IPS DF 6.9 (cell line): Measurements from ENCODE around the gene NCBP3.

Experiments used
- DNase-seq: peaks from one replicate; pipeline ENCODE4 v3.0.0-alpha.2; 2013; ENCODE audit warnings: low read depth, low spot score
- H3K27ac ChIP-seq: one replicate; pipeline ENCODE4 v1.5.1; 2013; ENCODE audit warnings: low read length, control low read depth
- H3K27me3 ChIP-seq: 2 replicates; pipeline ENCODE4 v1.6.1; 2013; ENCODE audit warnings: mild to moderate bottlenecking, low read length; ENCODE audit not compliant: control insufficient read depth, insufficient read depth
- H3K36me3 ChIP-seq: 2 replicates; pipeline ENCODE4 v1.6.1; 2013; ENCODE audit warnings: low read length; ENCODE audit not compliant: control insufficient read depth, insufficient read depth
- H3K4me1 ChIP-seq: 2 replicates; pipeline ENCODE4 v1.6.1; 2013; ENCODE audit warnings: low read length; ENCODE audit not compliant: control insufficient read depth, insufficient read depth
- H3K4me3 ChIP-seq: 2 replicates; pipeline ENCODE4 v1.5.1; 2013; ENCODE audit warnings: mild to moderate bottlenecking, low read length
- H3K9me3 ChIP-seq: 2 replicates; pipeline ENCODE4 v1.6.1; 2013; ENCODE audit warnings: low read length, inconsistent platforms; ENCODE audit not compliant: control insufficient read depth, insufficient read depth
- WGBS: extraction: QIAGEN DNeasy Blood & Tissue Kit; methylation state at CpG from one replicate; pipeline ENCODE4 v1.1.7; 2013; ENCODE audit warnings: mixed read lengths, missing lambda C conversion rate; ENCODE audit not compliant: insufficient read length, insufficient coverage; 5-methylcytosine and 5-hydroxymethylcytosine counted together

NCBP3 gene

GRCh38 chr17:3755335-3756030 lies 90.6 kb downstream of the NCBP3 start:
- H3K27ac ChIP-seq, result no peak overlapping the region
- no peaks in the 10 kb centered on the region for H3K27me3 ChIP-seq
- no CpG with 5 or more reads among the region's 20 CpGs for WGBS
- no peaks in the 10 kb centered on the region for H3K9me3 ChIP-seq
- no peaks in the 10 kb centered on the region for H3K36me3 ChIP-seq
- H3K4me1 ChIP-seq, result no peaks in the 10 kb centered on the region; the same call in 1 of the 2 replicates
- no peak for DNase-seq
- peak overlapping the region; percentile 51; the same call in 1 of the 2 replicates for H3K4me3 ChIP-seq

- Histone ChIP-seq H3K27me3 (no peaks in the 10 kb centered on the region), H3K4me3 (peak overlapping the region; percentile 51; the same call in 1 of the 2 replicates), H3K9me3 (no peaks in the 10 kb centered on the region), H3K36me3 (no peaks in the 10 kb centered on the region), H3K27ac (no peak overlapping the region), H3K4me1 (no peaks in the 10 kb centered on the region; the same call in 1 of the 2 replicates)
- peak; percentile 91 for DNase-seq
- no CpG with 5 or more reads among the region's 56 CpGs for WGBS
These were observed 91.3 kb downstream of the NCBP3 start for GRCh38 chr17:3754458-3755334.

GRCh38 chr17:3754066-3754457 lies 92.0 kb downstream of the NCBP3 start:
- no peak overlapping the region for H3K27ac ChIP-seq
- no peaks in the 10 kb centered on the region for H3K9me3 ChIP-seq
- WGBS, result 100% methylated on average over 6 of the region's 18 CpGs
- no peaks in the 10 kb centered on the region; the same call in 1 of the 2 replicates for H3K4me1 ChIP-seq
- DNase-seq, result no peak
- H3K36me3 ChIP-seq, result no peaks in the 10 kb centered on the region
- no peaks in the 10 kb centered on the region for H3K27me3 ChIP-seq
- H3K4me3 ChIP-seq, result no peak overlapping the region

GRCh38 chr17:3753624-3754023 lies 92.4 kb downstream of the NCBP3 start:
- Histone ChIP-seq H3K9me3 (no peaks in the 10 kb centered on the region), H3K27ac (no peak overlapping the region), H3K36me3 (no peaks in the 10 kb centered on the region), H3K27me3 (no peaks in the 10 kb centered on the region), H3K4me3 (no peak overlapping the region), H3K4me1 (no peaks in the 10 kb centered on the region; the same call in 1 of the 2 replicates)
- no peak for DNase-seq
- no CpG with 5 or more reads among the region's 12 CpGs for WGBS
